Endothelial cell of umbilical vein (primary cell): ENCODE results near the gene PCGF5. TPM values are rescaled to one million over a fixed set of nuclear protein-coding genes. Genes with fewer than 3 reads are reported as not detected.

ENCODE experiments used
- BruUV-seq: library from RNA; stranded (reverse); fragments of 400-500 nt; replicated peaks from 2 replicates; lab custom pipeline; 2021; lab: Mats Ljungman, UMichigan
- CTCF ChIA-PET: fragments of 300-600, 350-600 bp; sonication (Branson Sonifier 250); formaldehyde crosslinking; loops from one replicate; lab custom pipeline; 2021; ENCODE audit warnings: antibody characterized with exemption, inconsistent platforms; lab: Charles Lee
- POLR2A ChIA-PET: fragments of 300-600, 350-600 bp; sonication (Branson Sonifier 250); formaldehyde crosslinking; loops from one replicate; lab custom pipeline; 2021; ENCODE audit warnings: antibody characterized with exemption, inconsistent platforms; lab: Charles Lee
- DNase-seq: peaks from one replicate; pipeline ENCODE4 v3.0.0-alpha.2; 2011; ENCODE audit warnings: low read depth, low spot score
- FAIRE-seq: peaks from 2 replicates; lab custom pipeline; 2011; peaks lifted over from hg19 to GRCh38; lab: Jason Lieb, UNC
- H2AFZ ChIP-seq: 2 replicates; pipeline ENCODE4 v1.6.0; 2012; ENCODE audit warnings: low read depth, low read length, control low read depth, inconsistent platforms
- H3K27ac ChIP-seq: 2 replicates; pipeline ENCODE4 v1.5.1; 2011; ENCODE audit warnings: low read depth, mild to moderate bottlenecking, control low read depth, low read length, moderate library complexity; ENCODE audit not compliant: insufficient read depth
- H3K27me3 ChIP-seq, 2 experiments: 2 replicates each; pipeline versions ENCODE4 v1.6.0 to v1.6.1; 2011; ENCODE audit warnings: low read length in 2 of 2, mixed read lengths in 1 of 2; ENCODE audit not compliant: control insufficient read depth in 2 of 2, insufficient read depth in 2 of 2
- H3K36me3 ChIP-seq, 2 experiments: 2 replicates in 1 of 2; 3 replicates in 1 of 2; pipeline ENCODE4 v1.5.1; 2011; ENCODE audit warnings: low read length in 2 of 2, mild to moderate bottlenecking in 1 of 2, moderate library complexity in 1 of 2; ENCODE audit not compliant: control insufficient read depth in 2 of 2, insufficient read depth in 2 of 2; ENCODE audit errors: extremely low read depth in 1 of 2
- H3K4me1 ChIP-seq: 3 replicates; pipeline ENCODE4 v1.5.1; 2011; ENCODE audit warnings: mild to moderate bottlenecking, low read length; ENCODE audit not compliant: control insufficient read depth, insufficient read depth; ENCODE audit errors: extremely low read depth
- H3K4me2 ChIP-seq: 2 replicates; pipeline ENCODE4 v1.6.1; 2011; ENCODE audit warnings: low read length, control low read depth, mixed read lengths; ENCODE audit not compliant: insufficient read depth
- H3K4me3 ChIP-seq, 3 experiments: fragments of 200-600 bp in 1 of 3; sonication (generic), shearing (Covaris generic) in 1 of 3; replicated peaks in 1 of 3; 2 replicates each; pipeline ENCODE4 v1.5.1; 2011 to 2016; ENCODE audit warnings: control low read depth in 3 of 3, low read length in 3 of 3, mild to moderate bottlenecking in 2 of 3, inconsistent platforms in 1 of 3, low read depth in 1 of 3, moderate library complexity in 1 of 3; ENCODE audit not compliant: insufficient read depth in 1 of 3
- H3K79me2 ChIP-seq: 2 replicates; pipeline ENCODE4 v1.6.0; 2012; ENCODE audit warnings: low read length, inconsistent platforms; ENCODE audit not compliant: control insufficient read depth, insufficient read depth
- H3K9ac ChIP-seq: replicated peaks from 2 replicates; pipeline ENCODE3; 2011; ENCODE audit warnings: low read length, control low read depth; ENCODE audit not compliant: insufficient read depth; ENCODE audit errors: extremely low read depth
- H3K9me1 ChIP-seq: replicated peaks from 3 replicates; pipeline ENCODE4 v1.6.0; 2011; ENCODE audit warnings: mild to moderate bottlenecking, low read length; ENCODE audit not compliant: control insufficient read depth, insufficient read depth; ENCODE audit errors: extremely low read depth
- H3K9me3 ChIP-seq: replicated peaks from 2 replicates; pipeline ENCODE4 v1.5.1; 2012; ENCODE audit warnings: low read length, inconsistent platforms; ENCODE audit not compliant: control insufficient read depth, insufficient read depth
- H4K20me1 ChIP-seq: replicated peaks from 2 replicates; pipeline ENCODE3; 2011; ENCODE audit warnings: mild to moderate bottlenecking, low read length; ENCODE audit not compliant: control insufficient read depth, insufficient read depth; ENCODE audit errors: extremely low read depth
- CTCF ChIP-seq, 2 donors: IDR thresholded peaks; 1 replicate in 1 of 2; 2 replicates in 1 of 2; pipeline ENCODE4 v1.5.1; 2011; ENCODE audit warnings: low read length in 2 of 2, mild to moderate bottlenecking in 2 of 2, moderate library complexity in 2 of 2, control low read depth in 1 of 2, inconsistent platforms in 1 of 2, low read depth in 1 of 2; ENCODE audit not compliant: insufficient read depth in 1 of 2; ENCODE audit errors: extremely low read depth in 1 of 2
- EZH2 ChIP-seq: IDR thresholded peaks from 2 replicates; pipeline ENCODE4 v1.6.1; 2012; ENCODE audit warnings: borderline replicate concordance, low read depth, mild to moderate bottlenecking, moderate library complexity, low read length, inconsistent platforms; ENCODE audit not compliant: severe bottlenecking
- FOS ChIP-seq: IDR thresholded peaks from 2 replicates; pipeline ENCODE4 v1.6.1; 2011; ENCODE audit warnings: mild to moderate bottlenecking, low read length, moderate library complexity, borderline replicate concordance; ENCODE audit not compliant: insufficient read depth
- GATA2 ChIP-seq: IDR thresholded peaks from 2 replicates; pipeline ENCODE4 v1.7.0; 2011; ENCODE audit warnings: low read depth, mild to moderate bottlenecking, moderate library complexity, mixed read lengths, low read length; ENCODE audit not compliant: insufficient read length, insufficient read depth
- JUN ChIP-seq: IDR thresholded peaks from 2 replicates; pipeline ENCODE4 v1.6.1; 2011; ENCODE audit warnings: borderline replicate concordance, low read depth; ENCODE audit not compliant: insufficient read length, insufficient read depth
- MAX ChIP-seq: IDR thresholded peaks from 2 replicates; pipeline ENCODE4 v1.6.1; 2011; ENCODE audit not compliant: insufficient read depth, insufficient read length
- MYC ChIP-seq: IDR thresholded peaks from one replicate; pipeline ENCODE4 v1.6.1; 2011; ENCODE audit warnings: mild to moderate bottlenecking, low read depth, low read length
- POLR2A ChIP-seq: IDR thresholded peaks from 2 replicates; pipeline ENCODE4 v1.6.1; 2012; ENCODE audit warnings: low read depth, mild to moderate bottlenecking, control low read depth, low read length
- POLR2AphosphoS5 ChIP-seq: IDR thresholded peaks from 2 replicates; pipeline ENCODE4 v1.6.1; 2012; ENCODE audit warnings: low read depth, mild to moderate bottlenecking, control low read depth, low read length, moderate library complexity; ENCODE audit not compliant: insufficient read depth
- dilution Hi-C: fragments of 300-500 bp; cut with MboI; formaldehyde crosslinking; loops from one replicate; pipeline ENCODE4 v1.15.0; 2019; ENCODE audit warnings: low sequenced_read_pairs; ENCODE audit not compliant: extremely low pct_ligation_motif_present
- intact Hi-C: fragments of 100-400 bp; cut with micrococcal nuclease; formaldehyde crosslinking; loops from one replicate; pipeline ENCODE4 v1.10.0; 2022
- polyA plus RNA-seq, 4 experiments: library from polyadenylated mRNA; depleted of rRNA in 3 of 4; stranded (reverse) in 3 of 4; unstranded in 1 of 4; fragments of >200 nt; gene quantifications; 2 replicates each; pipeline versions ENCODE4 v1.2.1 to v1.2.3, GENCODE V29; 2011 to 2012; ENCODE audit warnings: missing spikeins in 1 of 4
- total RNA-seq: library from RNA; stranded (reverse); gene quantifications from 2 replicates; pipeline ENCODE4 v1.2.3, GENCODE V29; 2021

PCGF5 gene
- total and polyA plus RNA-seq, 2 donors (not counting 3 experiments of a cell fraction or from before 2014, with no cell fraction given), result 25.0 to 29.8 TPM

- no peak for TF ChIP-seq JUN
- TF ChIP-seq FOS, result no peak
- TF ChIP-seq POLR2AphosphoS5, result no peak
- no peak for TF ChIP-seq POLR2A
- TF ChIP-seq MAX, result no peak
- no peak for TF ChIP-seq EZH2
- no peak for TF ChIP-seq GATA2
- no peak for TF ChIP-seq CTCF (IDR thresholded peaks at IDR 0.05; ENCODE audit: extremely low read depth in 1 of 2, insufficient read depth in 1 of 2, low read depth in 1 of 2, low read length in 2 of 2)
- no peak for TF ChIP-seq MYC
- Histone ChIP-seq H2AFZ (no peak overlapping the region), H4K20me1 (no peaks in the 10 kb centered on the region), H3K4me3 (no peak overlapping the region), H3K9ac (no peak overlapping the region), H3K9me3 (no peaks in the 10 kb centered on the region), H3K9me1 (no peaks in the 10 kb centered on the region), H3K4me1 (peaks cover 2% of the 10 kb centered on the region), H3K27me3 (peaks cover 7 to 8% of the 10 kb centered on the region in 2 experiments), H3K27ac (no peak overlapping the region), H3K4me2 (no peak overlapping the region), H3K36me3 (no peaks in the 10 kb centered on the region), H3K79me2 (no peaks in the 10 kb centered on the region)
- FAIRE-seq (no peak), DNase-seq (no peak)
- POLR2A ChIA-PET, result no interaction called here
- CTCF ChIA-PET, result interaction anchor here (1.1 to 4.0 kb wide), 3 partner anchors 9 to 328 kb away, joined by 3 to 30 read pairs (median 5); no protein-coding TSS in a partner anchor
- dilution Hi-C loops, result no loop called here
- no TSS peak for BruUV-seq
- intact Hi-C loops, result no loop called here
Observed at GRCh38 chr10:91307489-91307888, 87.0 kb downstream of the PCGF5 start.
